OCI-LY3 (cell line): Measurements from ENCODE around the gene IQCH.
A peak's percentile ranks its signal among the peaks of the same experiment; 100 is the strongest.

Experiments
- H2AFZ ChIP-seq: fragments of 200-600, 300-600 bp; shearing (Covaris generic); 2 replicates; pipeline ENCODE4 v1.6.0; 2014; ENCODE audit warnings: antibody characterized with exemption, low read depth, low read length
- H3K27ac ChIP-seq: fragments of 200-600, 300-600 bp; sonication (generic); 2 replicates; pipeline ENCODE4 v1.5.1; 2014; ENCODE audit warnings: mild to moderate bottlenecking, low read length, moderate library complexity, mixed read lengths
- H3K27me3 ChIP-seq: fragments of 200-600, 300-600 bp; sonication (generic); 2 replicates; pipeline ENCODE4 v1.6.1; 2014; ENCODE audit warnings: low read depth, low read length, mixed read lengths
- H3K36me3 ChIP-seq: fragments of 200-600, 300-600 bp; sonication (generic); replicated peaks from 2 replicates; pipeline ENCODE3; 2014; ENCODE audit warnings: low read depth, low read length, mixed read lengths
- H3K4me1 ChIP-seq: fragments of 300-600, 200-600 bp; sonication (generic); 2 replicates; pipeline ENCODE4 v1.6.1; 2014; ENCODE audit warnings: low read length, mixed read lengths
- H3K4me2 ChIP-seq: fragments of 200-600, 300-600 bp; sonication (generic); 2 replicates; pipeline ENCODE4 v1.6.1; 2014; ENCODE audit warnings: low read length, mixed read lengths
- H3K4me3 ChIP-seq: fragments of 300-600, 200-600 bp; sonication (generic); 2 replicates; pipeline ENCODE4 v1.5.1; 2014; ENCODE audit warnings: antibody characterized with exemption, mild to moderate bottlenecking, low read length, moderate library complexity
- H3K79me2 ChIP-seq: fragments of 300-600, 200-600 bp; shearing (Covaris generic); 2 replicates; pipeline ENCODE4 v1.6.1; 2014; ENCODE audit warnings: mild to moderate bottlenecking, low read length, mixed read lengths
- H3K9ac ChIP-seq: fragments of 300-600, 200-600 bp; shearing (Covaris generic); 2 replicates; pipeline ENCODE4 v1.6.0; 2014; ENCODE audit warnings: mild to moderate bottlenecking, low read length, moderate library complexity
- H3K9me3 ChIP-seq: fragments of 200-600, 300-600 bp; shearing (Covaris generic); 2 replicates; pipeline ENCODE4 v1.6.1; 2014; ENCODE audit warnings: low read length, mixed read lengths; ENCODE audit not compliant: insufficient read depth
- H4K20me1 ChIP-seq: fragments of 200-600, 300-600 bp; sonication (generic); 2 replicates; pipeline ENCODE4 v1.6.1; 2016; ENCODE audit warnings: low read length, mixed read lengths; ENCODE audit not compliant: insufficient read depth
- CTCF ChIP-seq: fragments of 200-600, 300-600 bp; sonication (generic); IDR thresholded peaks from 2 replicates; pipeline ENCODE4 v1.5.1; 2014; ENCODE audit warnings: antibody characterized with exemption, low read length, low read depth
- EZH2phosphoT487 ChIP-seq: fragments of 200-600 bp; shearing (Covaris generic); IDR thresholded peaks from 2 replicates; pipeline ENCODE4 v1.6.1; 2018; ENCODE audit warnings: antibody characterized with exemption, mixed run types, low read depth

The IQCH gene

GRCh38 chr15:67531379-67531914, 276.9 kb downstream of the IQCH start:
- Histone ChIP-seq H3K4me2 (no peak overlapping the region), H2AFZ (no peak overlapping the region), H4K20me1 (no peaks in the 10 kb centered on the region), H3K4me3 (no peak overlapping the region), H3K4me1 (peaks cover 27% of the 10 kb centered on the region), H3K27me3 (no peaks in the 10 kb centered on the region; the same call in 1 of the 2 replicates), H3K27ac (no peak overlapping the region), H3K9me3 (no peaks in the 10 kb centered on the region), H3K9ac (no peak overlapping the region), H3K36me3 (peaks cover 7% of the 10 kb centered on the region), H3K79me2 (no peaks in the 10 kb centered on the region)
- no peak for TF ChIP-seq CTCF
- no peak for TF ChIP-seq EZH2phosphoT487

GRCh38 chr15:67533873-67534272, 279.3 kb downstream of the IQCH start:
- Histone ChIP-seq H3K27me3 (peaks cover 14% of the 10 kb centered on the region), H3K79me2 (no peaks in the 10 kb centered on the region), H3K27ac (no peak overlapping the region), H3K9ac (no peak overlapping the region), H3K4me1 (peaks cover 31% of the 10 kb centered on the region), H3K4me3 (no peak overlapping the region), H2AFZ (no peak overlapping the region), H4K20me1 (0 out of 2 replicates have a peak, but pooled peaks cover 3% of the 10 kb centered on the region), H3K36me3 (peaks cover 5% of the 10 kb centered on the region), H3K4me2 (peak overlapping the region; percentile 67), H3K9me3 (no peaks in the 10 kb centered on the region)
- TF ChIP-seq EZH2phosphoT487 (no peak), CTCF (no peak)

- Histone ChIP-seq H3K27ac (peak overlapping the region; percentile 23; the same call in 1 of the 2 replicates), H3K4me1 (peaks cover 36% of the 10 kb centered on the region), H3K4me3 (peak overlapping the region; percentile 35), H3K36me3 (peaks cover 5% of the 10 kb centered on the region), H3K27me3 (peaks cover 16% of the 10 kb centered on the region), H3K9ac (peak overlapping the region; percentile 4; the same call in 1 of the 2 replicates), H3K79me2 (no peaks in the 10 kb centered on the region), H4K20me1 (0 out of 2 replicates have a peak, but pooled peaks cover 3% of the 10 kb centered on the region), H3K4me2 (peak overlapping the region; percentile 67), H3K9me3 (no peaks in the 10 kb centered on the region), H2AFZ (no peak overlapping the region)
- TF ChIP-seq CTCF = no peak
- no peak for TF ChIP-seq EZH2phosphoT487
Observed at GRCh38 chr15:67534360-67534759, 279.8 kb downstream of the IQCH start.

- TF ChIP-seq EZH2phosphoT487 = no peak
- no peak for TF ChIP-seq CTCF
- no peak overlapping the region for H3K27ac ChIP-seq
- no peak overlapping the region for H2AFZ ChIP-seq
- peaks cover 45% of the 10 kb centered on the region for H3K4me1 ChIP-seq
- H3K36me3 ChIP-seq = no peaks in the 10 kb centered on the region
- peaks cover 7% of the 10 kb centered on the region for H4K20me1 ChIP-seq
- no peak overlapping the region for H3K4me3 ChIP-seq
- peaks cover 19% of the 10 kb centered on the region for H3K27me3 ChIP-seq
- no peaks in the 10 kb centered on the region; the same call in 1 of the 2 replicates for H3K79me2 ChIP-seq
- H3K9ac ChIP-seq = no peak overlapping the region
- H3K4me2 ChIP-seq = no peak overlapping the region
- no peaks in the 10 kb centered on the region for H3K9me3 ChIP-seq
Observed at GRCh38 chr15:67537771-67538170, 283.2 kb downstream of the IQCH start.
